Middle frontal gyrus (tissue), 1 donor: ENCODE results near the gene IL1R2.

ENCODE experiments used
- DNase-seq: peaks from one replicate; pipeline ENCODE4 v3.0.0-alpha.2; 2015; ENCODE audit warnings: low spot score; ENCODE audit errors: extremely low spot score

Gene IL1R2

GRCh38 chr2:101974663-101975062, 17.1 kb upstream of the IL1R2 start:
- no peak for DNase-seq

GRCh38 chr2:101975171-101975870, 16.4 kb upstream of the IL1R2 start:
- no peak for DNase-seq

DNA sequence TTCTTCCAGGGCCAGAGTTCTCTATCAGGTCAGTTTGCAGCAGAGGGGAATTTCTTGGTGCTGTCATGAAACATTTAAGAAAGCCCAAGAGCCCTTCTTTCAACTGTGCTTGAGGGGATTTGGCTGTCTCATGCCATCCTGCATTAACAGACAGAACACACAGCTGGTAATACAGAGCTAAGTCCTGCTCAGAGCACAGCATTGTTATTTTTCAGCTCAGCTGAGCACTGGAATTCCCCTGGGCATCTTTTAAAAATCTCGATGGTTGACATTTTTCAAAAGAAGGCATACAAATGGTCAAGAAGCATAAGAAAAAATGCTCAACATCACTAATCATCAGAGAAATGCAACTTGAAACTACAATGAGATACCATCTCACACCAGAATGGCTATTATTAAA, 14.9 kb upstream of the IL1R2 start:
- no peak for DNase-seq

- DNase-seq = no peak
Measured at GRCh38 chr2:101980368-101980767, 11.4 kb upstream of the IL1R2 start.

DNA sequence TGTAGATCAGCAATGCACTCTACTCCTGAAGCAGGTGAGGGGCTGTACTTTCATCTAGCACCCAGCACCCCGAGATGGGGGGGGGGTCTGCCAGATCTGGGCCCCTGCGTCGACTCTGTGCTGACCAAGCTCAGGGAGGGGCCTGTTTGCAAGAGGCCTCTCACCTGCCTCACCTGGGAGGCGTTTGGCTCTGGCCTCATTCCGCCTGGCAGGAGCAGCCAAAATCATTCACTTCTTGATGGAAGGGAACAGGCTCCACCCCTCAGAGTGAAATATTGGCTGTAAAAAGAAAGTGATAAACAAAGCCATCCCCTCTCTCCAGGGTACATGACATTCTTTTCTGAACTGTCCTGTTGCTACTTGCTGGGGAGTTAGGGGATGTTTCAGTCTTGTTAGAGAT, 10.7 kb upstream of the IL1R2 start:
- no peak for DNase-seq

- DNase-seq = no peak
Measured at GRCh38 chr2:101981504-101981903, 10.3 kb upstream of the IL1R2 start.

DNA sequence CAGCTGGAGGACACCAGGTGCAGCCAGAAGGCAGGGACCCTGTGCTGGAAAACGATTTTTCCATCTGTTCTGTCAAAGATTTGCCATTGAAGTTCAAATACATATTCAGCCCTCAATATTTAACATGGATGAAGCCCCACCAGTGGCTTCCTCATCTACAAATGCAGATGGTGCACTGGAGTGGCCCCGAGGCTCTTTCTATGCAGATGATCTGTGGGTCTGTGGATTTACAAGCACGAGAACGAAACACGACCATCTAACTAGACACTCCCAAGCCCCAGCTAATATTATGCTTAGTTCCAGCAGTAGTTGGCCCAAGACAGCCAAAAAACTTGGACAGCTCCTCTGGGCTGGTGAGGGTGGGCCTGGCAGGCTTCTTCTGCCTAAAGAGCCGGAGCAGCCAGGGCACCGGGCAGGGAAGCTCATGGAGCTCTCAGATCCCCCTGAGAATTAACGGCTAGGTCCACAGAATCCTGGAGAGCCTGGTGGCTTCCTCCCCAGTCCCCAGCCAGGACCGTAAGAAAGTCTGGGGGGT, 9.2 kb upstream of the IL1R2 start:
- DNase-seq = no peak

- peak; percentile 43 for DNase-seq
Measured at GRCh38 chr2:101983486-101983885, 8.3 kb upstream of the IL1R2 start.

DNA sequence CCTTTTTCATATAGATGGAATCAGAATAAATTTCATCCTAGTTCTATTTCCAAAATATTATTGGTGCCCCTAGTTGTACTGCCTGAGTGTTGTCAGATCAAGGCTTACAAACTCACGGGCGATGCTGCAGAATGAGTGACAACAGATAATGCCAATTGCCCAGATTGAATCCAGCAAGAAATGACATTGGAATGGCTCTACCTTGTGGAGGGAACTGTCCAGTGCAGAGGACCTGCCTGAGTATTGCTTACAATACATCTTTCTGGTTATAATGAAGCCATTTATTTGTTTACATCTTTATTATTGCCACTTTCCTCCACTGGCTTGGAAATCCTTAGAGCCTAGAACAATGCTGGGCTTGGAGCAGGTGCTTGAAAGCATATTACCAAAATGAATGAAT, 7.8 kb upstream of the IL1R2 start:
- no peak for DNase-seq

DNA sequence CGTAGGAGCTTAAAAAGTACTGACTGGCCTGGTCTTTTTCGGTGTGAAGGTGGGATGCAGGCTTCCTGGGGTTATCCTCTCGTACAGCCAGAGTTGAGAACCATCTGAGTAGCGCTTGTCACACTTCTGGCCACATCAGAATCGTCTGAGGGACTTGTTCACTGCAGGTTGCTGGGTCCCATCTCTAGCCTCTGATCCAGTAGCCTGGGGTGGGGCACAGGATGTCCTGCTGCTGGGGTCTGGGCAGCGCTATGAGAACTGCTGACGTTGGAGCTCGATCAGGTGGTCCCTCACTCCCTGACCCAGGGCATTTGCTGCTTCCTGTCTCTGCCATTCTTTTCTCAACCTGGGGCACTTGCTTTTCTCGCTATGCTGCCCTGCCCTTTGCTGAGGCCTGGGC, 7.1 kb upstream of the IL1R2 start:
- no peak for DNase-seq

DNA sequence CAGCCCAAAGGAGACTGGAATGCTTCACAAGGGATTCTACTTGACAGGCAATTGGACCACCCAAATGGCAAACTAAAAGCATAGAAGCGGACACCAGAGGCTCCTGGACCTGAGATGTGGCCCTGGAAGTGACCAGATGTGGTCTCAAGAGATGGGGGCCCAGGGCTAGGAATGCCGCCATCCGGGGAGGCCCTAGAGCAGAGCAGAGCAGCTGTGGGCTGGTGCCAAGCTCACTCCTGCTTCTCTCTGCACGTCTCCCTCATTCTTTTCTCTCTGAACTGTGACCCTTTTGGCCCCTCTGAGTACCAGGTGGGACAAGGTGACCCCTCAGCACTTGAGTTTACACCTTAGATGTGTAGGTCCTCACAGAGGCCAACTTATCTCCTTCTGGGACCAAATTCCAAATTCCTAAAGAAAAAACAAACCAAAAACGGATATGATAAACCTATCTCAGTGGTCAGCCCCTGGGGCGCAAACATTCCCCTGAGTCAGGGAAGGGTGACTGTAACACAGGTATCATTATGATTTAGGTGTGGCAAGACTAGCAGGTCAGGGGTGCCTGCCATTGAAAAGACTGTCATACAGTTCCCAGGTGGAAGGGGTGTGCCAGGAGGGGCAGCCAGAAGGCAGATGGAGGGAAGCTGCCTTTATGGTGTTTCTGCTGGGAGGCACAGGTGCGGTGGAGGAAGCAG, 6.5 kb upstream of the IL1R2 start:
- DNase-seq = no peak

- no peak for DNase-seq
Measured at GRCh38 chr2:101985793-101986164, 6.0 kb upstream of the IL1R2 start.

GRCh38 chr2:101986376-101986775, 5.4 kb upstream of the IL1R2 start:
- no peak for DNase-seq

GRCh38 chr2:101986804-101987740, 4.7 kb upstream of the IL1R2 start:
- DNase-seq = no peak

GRCh38 chr2:101987832-101988231, 3.9 kb upstream of the IL1R2 start:
- DNase-seq = no peak

GRCh38 chr2:101988541-101988940, 3.2 kb upstream of the IL1R2 start:
- no peak for DNase-seq

- no peak for DNase-seq
Measured at GRCh38 chr2:101989740-101990460, 1.9 kb upstream of the IL1R2 start.

- no peak for DNase-seq
Measured at GRCh38 chr2:101993772-101994171, 2.0 kb downstream of the IL1R2 start.

DNA sequence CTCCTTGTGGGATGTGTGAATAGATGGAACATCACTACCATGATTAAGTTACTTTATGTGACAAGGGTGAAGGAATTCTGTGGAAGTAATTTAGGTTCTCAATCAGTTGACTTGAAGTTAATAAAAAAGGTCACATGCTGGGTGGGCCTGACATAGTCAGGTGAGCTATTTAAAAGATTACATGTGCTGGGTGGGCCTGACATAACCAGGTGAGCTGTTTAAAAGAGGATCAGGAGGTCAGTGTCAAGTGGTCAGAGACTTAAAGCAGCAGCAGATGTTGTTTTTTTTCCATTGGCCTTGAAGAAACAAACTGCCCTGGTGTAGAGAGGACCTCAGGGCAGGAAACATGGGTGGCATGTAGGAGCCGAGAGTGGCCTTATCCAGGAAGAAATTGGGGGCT, 3.3 kb downstream of the IL1R2 start:
- DNase-seq = no peak

- no peak for DNase-seq
Measured at GRCh38 chr2:101995804-101996203, 4.0 kb downstream of the IL1R2 start.

- DNase-seq = no peak
Measured at GRCh38 chr2:101998556-101998895, 6.8 kb downstream of the IL1R2 start.
